Cerebellar nuclear complex (tissue), 1 donor: Measurements from ENCODE around the gene LYPD3.
"Not testable (repeated sequence)": the region's sequence is repeated elsewhere in the genome, so short reads cannot be mapped to it uniquely, and the experiment has no call there.

Source experiments
- DNase-seq, 2 experiments: peaks; one replicate each; lab custom pipeline; 2025; lab: John Stamatoyannopoulos, UW

The LYPD3 gene

DNA sequence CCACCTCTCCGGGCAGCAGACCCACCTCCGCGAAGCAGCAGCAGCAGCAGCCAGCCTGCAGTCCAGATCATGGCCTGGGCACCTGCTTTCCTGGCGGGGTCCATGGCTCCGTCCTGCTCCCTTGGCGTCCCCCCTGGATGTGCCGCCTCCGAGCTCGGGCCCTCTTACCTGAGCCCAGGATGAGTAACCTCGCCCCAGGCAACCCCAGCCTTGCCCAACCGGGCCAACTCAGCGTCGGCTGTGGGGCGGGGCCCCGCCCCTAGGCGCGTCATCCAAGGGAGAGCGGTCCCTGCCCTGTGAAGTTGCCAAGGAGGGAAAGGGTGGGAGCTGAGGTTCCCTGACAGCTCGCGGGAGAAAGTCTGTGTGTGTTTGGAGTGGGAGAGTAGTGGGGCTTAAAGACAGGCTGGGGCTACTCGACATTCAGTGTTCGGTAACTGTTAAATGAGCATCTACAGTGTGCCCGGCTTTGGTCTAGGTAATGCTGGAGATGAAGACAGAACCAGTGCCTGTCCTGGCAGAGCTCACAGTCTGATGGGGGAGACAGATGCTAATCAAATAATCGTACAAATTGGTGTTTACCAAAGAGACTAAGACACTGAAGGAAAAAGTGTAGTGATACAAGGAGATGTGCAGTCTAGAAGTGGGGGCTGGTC, at the start of gene LYPD3:
TSS of gene LYPD3 (minus strand) at position 141 of the 653 bp plus-strand sequence. CDS start at position 104, 37 bp downstream.
- no peak for DNase-seq

DNA sequence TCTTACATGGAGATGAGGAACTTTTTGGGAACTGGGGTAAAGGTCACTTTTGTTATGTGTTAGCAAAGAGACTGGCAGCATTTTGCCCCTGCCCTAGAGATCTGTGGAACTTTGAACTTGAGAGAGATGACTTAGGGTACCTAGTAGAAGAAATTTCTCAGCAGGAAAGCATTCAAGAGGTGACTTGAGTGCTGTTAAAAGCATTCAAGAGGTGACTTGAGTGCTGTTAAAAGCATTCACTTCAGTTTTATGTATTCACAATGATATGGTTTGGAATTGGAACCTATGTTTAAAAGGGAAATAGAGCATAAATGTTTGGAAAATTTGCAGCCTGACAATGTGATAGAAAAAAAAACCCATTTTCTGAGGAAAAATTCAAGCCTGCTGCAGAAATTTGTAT, 47.0 kb upstream of the LYPD3 start:
- not testable (repeated sequence) for DNase-seq

DNA sequence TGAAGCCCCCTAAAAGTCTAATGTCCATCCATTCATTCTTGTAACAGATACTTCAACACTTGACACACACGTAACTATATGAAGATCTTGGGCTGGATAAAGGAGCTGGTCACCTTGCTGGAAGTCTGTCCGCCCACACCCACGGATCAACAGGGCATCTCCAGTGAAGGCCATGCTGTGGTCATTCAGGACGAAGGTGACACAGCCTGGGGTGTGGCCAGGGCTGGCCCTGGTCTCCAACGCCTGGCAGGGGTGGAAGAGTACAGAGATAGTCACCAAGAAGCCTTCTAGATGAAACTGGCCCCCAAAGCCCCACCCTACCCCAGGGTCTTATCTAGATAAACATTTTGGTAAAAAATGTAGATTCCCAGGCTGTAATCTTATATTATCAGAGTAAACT, 45.9 kb upstream of the LYPD3 start:
- no peak for DNase-seq

DNA sequence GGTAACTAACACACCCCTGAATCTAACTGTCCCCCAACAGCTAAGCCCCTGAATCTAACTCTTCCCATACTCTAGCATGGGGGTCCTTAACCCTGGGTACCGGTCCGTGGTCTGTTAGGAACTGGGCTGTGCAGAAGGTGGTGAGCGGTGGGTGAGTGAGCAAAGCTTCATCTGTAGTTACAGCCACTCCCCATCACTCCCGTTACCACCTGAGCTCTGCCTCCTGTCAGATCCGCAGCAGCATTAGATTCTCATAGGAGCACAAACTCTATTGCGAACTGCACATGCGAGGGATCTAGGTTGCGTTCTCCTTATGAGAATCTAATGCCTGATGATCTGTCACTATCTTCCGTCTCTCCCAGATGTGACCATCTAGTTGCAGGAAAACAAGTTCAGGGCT, 45.3 kb upstream of the LYPD3 start:
- no peak for DNase-seq

DNA sequence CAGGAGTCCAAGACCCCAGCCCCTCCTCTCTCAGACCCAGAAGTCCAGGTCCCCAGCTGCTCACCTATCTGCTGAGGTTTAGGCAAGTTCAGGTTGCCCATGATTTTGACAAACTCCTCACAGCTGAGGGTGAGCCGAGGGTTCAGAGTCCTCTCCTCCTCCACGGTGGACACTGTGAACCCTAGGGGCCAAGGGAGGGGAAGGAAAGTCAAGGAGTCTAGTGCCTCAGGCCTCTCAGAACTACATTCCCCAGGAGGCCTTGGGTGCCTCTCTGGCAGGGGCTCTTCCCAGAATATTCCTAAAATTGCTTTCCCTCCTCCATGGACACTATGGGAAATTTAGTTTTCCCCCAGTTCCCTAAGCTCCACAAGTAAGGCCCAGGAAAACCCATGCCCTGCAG, 42.5 kb upstream of the LYPD3 start:
- no peak for DNase-seq

DNA sequence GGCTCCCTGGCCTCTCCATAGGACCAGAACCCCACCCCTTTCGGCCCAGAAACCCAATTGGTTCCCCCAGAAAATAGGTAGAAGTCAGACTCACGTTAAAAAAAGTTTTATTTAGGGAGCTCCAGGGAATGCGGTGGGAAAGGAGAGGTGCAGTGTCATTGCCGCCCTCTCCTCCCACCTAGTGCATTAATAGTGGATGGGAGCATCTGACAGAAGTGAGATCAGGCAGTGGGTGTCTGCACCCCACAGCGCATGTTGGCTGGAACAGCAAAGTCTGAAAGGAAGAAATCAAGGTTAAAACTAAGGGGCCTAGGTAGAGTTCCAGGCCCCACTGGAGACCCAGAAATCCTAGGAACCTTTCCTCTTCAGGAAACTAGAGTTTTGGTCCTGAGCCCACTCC, 41.2 kb upstream of the LYPD3 start:
- no peak for DNase-seq

DNA sequence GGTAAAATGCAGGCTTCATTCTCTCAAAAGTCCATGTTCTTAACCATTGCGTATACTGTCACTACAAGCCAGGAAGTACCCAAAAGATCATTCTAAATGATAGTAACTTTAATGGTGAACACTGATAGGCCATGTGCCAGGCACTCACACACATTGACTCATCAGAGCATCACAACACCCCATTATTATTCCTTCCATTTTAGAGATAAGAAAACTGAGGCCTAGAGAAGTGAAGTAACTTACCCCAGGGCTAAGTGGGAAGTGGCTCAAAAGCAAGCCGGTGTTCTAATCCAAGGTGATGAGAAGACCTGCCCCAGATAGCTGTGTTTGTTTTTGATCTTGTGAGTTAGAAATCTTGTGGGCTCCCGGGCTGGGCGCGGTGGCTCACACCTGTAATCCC, 40.5 kb upstream of the LYPD3 start:
- DNase-seq = no peak

DNA sequence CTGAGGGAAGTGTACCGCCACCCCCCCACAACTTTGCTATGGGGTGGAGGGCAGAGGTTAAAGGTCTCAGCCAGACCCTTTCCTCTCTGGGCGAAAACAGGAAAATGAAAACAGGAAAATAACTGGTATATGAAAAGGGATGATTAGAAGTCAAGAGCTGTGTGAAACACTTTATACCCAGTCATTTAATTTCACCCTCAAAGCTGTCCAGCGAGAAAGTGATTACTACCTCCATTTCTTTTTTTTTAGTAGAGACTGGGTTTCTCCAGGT, 39.7 kb upstream of the LYPD3 start:
- DNase-seq = no peak

DNA sequence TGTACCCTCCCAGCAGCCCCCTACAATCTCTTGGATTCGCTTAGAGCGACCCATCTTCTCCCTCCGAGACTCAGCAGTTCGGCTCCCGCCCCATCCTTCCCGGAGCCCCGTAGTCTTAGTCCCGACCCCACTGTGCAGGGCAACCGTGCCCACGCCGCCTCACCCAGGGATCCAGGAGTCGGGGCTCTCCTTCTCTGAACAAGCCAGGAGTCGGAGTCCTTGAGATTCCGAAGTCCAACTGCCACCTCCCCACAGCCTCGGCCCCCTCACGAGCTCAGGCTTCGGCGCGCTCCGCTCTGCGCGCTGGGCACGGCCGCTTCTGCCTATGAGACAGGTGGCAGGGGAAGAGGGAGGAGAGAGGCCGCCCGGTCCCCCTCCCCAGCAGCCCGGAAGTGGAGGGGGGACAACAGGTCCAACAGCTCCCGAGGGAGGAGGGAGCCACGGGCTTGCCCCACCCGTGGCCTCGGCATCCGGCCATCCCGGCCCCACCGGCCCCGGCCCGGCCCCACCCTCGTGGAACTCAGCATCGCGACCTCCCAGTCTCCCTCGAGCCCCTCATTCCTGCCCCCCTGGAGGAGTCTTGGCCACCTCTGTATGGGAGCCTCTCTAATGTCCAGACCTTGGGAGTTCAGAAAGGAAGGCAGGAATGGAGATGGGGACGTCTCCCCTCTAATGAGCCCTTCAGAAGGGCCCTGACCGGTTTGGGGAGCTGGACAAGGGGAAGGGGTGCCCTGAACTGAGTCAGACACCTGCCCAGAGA, 39.2 kb upstream of the LYPD3 start, which contains the start of gene PHLDB3:
TSS of gene PHLDB3 (minus strand) at position 321 of the 760 bp plus-strand sequence. CDS start 628 bp downstream, outside the sequence.
- no peak for DNase-seq

DNA sequence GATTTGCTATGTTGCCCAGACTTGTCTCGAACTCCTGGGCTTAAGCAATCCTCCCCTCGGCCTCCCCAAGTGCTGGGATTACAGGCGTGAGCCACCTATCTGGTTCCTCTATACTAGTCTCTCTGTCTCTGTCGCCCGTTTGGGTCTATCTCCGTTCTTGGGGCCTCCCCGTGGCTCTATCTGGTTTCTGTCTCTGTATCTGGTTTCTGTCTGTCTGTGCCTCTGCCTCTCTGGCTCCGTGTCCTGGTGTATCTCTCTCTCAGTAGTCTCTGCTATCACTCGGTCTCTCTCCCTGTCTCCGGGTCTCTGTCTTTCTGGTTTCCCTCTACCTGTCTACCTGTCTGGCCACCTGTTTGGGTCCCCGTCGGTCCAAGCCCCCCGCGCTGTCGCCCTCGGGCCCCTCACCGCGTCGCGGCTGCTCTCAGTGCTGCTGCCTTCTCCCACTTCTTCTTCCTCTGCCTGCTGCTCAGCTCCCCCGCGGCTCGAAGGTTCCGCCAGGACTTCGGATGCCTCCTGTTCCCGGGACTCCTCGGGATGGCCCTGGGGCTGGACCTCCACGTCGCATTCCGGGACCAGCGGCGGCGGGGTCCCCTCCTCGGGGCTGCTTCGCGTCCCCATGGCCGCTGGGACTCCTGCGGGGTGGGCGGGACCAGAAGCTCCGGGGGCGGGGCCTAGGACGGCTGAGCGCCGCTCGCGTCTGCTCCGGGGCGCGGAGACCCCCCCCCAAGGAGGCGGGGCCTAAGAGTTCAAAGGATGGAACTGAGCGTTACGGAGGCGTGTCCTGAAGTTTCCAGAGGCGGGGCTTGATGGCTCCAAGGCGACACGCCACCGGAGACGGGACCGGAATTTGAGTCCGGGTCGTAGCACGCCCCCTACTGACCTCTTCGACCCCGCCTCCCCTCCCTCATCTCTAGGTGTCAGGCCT, 38.4 kb upstream of the LYPD3 start:
- no peak for DNase-seq

DNA sequence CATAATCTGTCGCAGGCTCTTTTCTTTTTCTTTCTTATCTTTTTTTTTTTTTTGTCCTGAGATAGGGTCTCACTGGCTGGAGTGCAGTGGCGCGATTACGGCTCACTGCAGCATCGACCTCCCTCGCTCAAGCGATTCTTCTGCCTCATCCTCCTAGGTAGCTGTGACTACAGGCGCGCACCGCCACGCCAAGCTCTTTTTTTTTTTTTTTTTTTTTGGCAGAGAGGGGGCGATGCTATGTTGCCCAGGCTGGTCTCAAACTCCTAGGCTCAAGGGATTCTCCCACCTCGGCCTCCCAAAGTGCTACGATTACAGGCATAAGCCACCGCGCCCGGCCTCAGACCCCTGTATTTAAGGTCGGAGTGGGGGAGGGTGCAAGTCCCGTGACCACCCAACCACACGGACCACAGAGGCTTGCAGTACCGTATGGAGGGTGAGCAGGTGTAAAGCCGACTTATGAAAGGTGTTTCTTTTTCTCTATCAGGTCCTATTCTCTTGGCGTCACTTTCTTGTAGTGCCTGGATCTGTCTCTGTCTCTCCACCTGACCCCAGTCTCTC, 37.1 kb upstream of the LYPD3 start:
- DNase-seq = no peak

DNA sequence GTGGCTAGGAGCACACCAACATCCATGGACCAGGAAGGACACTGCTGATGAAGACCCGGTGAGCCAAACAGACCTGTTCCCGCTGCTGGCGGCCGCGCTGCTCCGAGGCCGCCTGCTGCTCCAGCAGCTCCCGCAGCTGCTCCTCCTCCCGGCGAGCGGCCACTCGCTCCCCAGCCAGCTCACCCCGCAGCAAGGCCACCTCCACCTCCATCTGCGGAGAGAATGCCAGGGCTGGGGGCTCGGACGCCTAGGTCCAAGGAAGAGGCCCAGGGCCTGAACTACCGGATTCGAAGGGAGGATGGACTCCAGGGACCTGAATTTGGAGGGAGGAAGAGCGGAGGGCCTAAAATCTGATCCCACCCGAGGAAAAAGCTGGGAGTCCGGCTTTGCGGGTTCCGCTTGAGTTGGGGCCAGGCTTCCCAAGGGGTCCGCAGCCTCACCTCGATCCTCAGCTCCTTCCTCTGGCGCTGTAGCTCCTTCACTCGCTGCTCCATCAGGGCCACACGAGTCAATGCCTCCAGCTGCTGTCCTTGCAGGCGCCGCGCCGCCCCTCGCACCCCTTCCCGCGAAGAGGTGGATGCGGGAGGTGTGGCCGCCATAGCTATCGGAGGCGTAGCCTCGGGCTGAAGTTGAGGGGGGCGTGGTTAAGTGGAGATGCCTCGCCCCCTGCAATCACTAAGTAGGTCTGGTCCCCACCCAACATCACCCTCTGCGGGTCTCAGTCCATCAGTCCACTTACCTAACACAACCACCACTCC, 36.4 kb upstream of the LYPD3 start:
- no peak for DNase-seq

DNA sequence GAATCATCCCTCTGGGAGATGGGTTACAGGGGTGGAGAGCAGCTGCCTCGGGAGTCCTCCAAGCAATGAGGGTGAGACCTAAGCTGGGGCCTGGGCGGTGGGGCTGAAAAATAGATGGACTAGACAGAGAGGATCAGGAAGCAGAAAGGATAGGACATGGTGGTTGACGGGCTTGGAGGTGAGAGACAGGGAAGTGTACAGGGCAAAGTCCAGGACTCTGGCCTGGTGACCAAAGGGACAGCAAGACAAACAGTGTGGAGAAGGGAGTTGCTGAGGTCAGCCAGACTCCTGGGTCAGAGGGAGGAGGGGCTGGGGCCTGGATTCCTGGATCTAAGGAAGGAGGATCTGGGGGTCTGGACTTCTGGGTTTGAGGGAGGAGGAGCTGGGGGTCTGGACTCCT, 33.6 kb upstream of the LYPD3 start:
- DNase-seq = no peak

DNA sequence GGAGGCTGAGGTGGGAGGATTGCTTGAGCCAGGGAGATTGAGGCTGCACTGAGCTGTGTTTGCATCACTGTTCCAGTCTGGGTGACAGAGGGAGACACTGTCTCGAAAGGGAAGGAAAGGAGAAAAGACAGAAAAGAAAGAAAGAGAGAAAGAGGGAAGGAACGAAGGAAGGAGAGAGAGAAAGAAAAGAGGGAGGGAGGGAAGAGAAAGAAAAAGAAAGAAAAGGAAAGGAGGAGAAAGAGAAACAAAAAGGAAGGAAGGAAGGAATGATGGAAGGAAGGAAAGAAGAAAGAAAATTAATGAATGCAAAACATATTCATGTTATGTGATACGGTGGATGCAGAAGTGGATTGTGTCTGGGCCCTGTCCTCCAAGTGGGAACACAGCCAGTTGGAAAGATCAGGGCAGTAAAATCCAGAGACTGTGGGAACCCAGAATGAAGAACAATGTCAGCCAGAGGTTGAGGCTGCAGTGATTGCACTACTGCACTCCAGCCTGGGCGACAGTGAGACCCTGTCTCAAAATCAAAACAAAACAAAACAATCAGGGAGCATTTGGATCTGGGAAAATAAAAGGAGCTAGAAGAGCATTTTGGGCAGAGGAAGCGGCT, 32.9 kb upstream of the LYPD3 start:
- no peak for DNase-seq

DNA sequence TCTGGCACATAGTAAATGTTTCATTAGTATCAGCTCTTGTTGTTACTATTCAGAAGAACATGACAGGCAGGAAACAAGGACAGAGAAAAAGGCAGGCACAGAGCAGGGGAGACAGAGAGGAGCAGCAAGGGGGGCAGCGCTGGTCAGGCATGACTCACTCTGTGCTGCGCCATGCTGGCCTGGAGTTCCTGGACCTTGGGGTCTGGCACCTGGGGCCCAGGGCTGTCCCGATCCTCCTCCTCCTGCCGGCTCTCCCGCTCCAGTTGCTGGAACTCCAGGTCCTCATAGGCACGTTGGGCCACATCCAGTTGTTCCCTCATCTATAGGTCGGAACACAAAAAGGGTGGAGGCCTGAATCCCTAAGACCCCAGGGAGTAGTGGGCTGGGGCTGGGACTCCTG, 31.6 kb upstream of the LYPD3 start:
- DNase-seq = no peak

DNA sequence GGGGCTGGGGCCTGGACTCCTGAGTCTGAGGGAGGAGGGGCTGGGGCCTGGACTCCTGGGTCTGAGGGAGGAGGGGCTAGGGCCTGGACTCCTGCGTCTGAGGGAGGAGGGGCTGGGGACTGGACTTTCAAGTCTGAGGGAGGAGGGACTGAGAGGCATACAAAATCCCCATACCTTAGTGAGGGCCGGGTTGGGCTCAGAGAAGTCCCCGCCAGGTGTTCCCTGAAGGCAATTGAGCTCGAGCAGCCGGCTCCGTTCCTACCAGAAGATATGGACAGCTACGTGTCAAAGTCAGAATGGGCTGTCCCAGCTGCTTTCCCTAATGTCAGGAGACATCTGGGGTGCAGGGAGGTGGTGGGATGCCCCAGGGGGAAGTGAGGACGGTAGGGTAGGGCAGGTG, 29.7 kb upstream of the LYPD3 start:
- no peak for DNase-seq

DNA sequence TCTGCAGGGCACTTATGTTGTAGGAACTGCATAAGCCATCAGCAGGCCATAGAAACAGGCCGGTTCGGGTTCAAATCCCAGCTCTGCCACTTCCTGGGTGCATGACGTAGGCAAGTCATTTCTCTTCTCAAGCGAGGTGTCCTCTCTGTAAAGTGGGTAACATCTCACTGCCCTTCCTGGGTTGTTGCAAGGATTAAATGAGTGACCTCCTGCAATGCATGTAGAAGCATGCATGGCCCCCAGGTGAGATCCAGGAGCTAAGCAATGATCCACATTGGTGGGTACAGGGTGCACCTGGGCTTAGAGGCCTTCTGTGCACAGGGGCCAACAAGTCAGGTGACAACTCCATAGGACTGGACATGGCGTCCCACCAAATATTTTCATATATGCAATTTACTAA, 25.4 kb upstream of the LYPD3 start:
- DNase-seq = no peak

DNA sequence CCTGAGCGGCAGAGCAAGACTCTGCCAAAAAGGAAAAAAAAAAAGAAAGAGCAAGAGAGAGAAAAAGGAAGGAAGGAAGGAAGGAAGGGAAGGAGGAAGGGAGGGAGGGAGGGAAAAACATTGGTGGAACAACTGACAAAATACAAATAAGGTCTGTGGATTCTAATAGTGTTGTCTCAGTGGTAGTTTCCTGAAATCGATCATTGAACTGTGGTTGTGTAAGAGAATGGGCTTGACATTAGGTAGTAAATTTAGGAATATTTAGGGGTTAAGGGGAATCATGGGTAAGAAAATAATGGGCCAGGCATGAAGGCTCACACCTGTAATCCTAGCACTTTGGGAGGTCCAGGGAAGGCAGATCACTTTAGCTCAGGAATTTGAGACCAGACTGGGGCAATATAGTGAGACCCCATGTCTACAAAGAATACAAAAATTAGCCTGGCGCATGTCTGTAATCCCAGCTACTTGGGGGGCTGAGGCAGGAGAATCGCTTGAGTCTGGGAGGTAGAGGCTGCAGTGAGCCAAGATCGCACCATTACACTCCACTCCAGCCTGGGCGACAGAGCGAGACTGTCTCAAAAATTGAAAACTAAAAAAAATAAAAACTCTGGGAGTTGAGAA, 24.7 kb upstream of the LYPD3 start:
- DNase-seq = no peak

DNA sequence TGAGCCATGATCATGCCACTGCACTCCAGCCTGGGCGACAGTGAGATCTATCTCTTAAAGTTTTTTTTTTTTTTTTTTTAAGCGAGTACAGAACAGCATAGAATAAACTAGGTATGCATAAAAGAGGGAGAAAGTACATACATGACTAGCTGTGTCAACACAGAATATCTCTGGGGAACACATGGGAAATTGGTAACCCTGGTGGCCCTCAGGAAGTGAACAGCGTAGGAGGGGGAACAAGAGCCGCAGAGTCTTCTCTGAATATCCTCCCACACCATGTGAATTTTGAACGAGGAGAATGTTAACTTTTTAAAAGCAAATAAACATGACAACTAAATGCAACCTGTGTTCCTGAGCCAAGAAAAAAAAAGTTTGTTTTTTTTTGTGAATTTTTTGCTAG, 23.9 kb upstream of the LYPD3 start:
- DNase-seq = no peak

DNA sequence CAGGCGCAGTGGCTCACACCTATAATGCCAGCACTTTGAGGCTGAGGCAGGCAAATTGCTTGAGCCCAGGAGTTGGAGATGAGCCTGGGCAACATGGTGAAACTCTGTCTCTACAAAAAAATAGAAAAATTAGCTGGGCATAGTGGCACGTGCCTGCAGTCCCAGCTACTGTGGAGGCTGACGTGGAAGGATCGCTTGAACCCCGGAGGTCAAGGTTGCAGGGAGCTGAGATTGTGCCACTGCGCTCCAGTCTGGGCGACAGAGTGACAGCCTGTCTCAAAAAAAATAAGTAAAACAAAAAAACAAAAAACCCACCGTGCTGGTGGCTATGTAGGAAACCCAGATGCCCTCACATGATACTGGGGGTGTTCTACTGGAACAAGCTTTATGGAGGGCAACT, 22.8 kb upstream of the LYPD3 start:
- DNase-seq = no peak

DNA sequence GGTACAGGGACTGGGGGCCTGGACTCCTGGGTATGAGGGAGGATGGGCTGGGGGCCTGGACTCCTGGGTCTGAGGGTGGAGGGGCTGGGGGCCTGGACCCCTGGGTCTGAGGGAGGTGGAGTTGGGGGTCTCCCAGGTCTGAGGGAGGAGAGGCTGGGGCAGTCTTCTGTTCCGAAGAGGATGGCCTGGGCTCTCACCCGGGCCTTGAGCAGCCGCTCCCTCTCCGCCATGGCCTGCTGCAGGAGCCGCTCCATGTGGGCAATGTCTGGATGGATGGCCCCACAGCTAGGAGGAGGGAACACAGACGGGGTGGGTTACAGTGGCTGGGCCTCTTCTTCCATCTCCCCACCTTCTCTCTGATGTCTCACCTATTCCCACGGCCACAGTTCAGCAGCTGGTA, 21.0 kb upstream of the LYPD3 start:
- no peak for DNase-seq
